ENCODE results near the gene CFAP57. TPM values are rescaled to one million over a fixed set of nuclear protein-coding genes. Genes with fewer than 3 reads are reported as not detected.

Gene CFAP57
- total and polyA plus RNA-seq, 2 of the 4 experiments (the other 2 are of a cell fraction): 0.29 to 0.36 TPM

- no peak overlapping the region for H3K27ac ChIP-seq (ENCODE audit: insufficient read depth, low read length)
- DNase-seq (no peak), ATAC-seq (ENCODE audit: low read depth) (no peak)
- no peak overlapping the region for H2BK120ac ChIP-seq (ENCODE audit: low read depth, low read length)
- H2AK5ac ChIP-seq (ENCODE audit: low read depth, low read length): no peak overlapping the region
- H2AK9ac ChIP-seq (replicated peaks; ENCODE audit: low read depth, low read length, poor library complexity): no peak overlapping the region
- no peak overlapping the region for H2BK20ac ChIP-seq (ENCODE audit: low read depth, low read length)
- in situ Hi-C loops (cut with MboI; ENCODE audit: low sequenced_read_pairs): no loop called here
- no peak overlapping the region for H3K4me2 ChIP-seq (ENCODE audit: low read depth, low read length)
- no TSS peak for BruUV-seq (replicated peaks)
- no peak overlapping the region for H3K14ac ChIP-seq (replicated peaks; ENCODE audit: low read depth, low read length)
- no peak overlapping the region for H3K4me3 ChIP-seq (ENCODE audit: insufficient read depth, low read depth, low read length)
- no peak overlapping the region for H2BK15ac ChIP-seq (ENCODE audit: low read depth, low read length)
- dilution Hi-C loops (cut with HindIII; ENCODE audit: low sequenced_read_pairs, unreplicated experiment): no loop called here
- ChIA-PET POLR2A (ENCODE audit: unreplicated experiment) (no interaction called here), CTCF (no interaction called here)
- no peak overlapping the region for H4K5ac ChIP-seq (ENCODE audit: low read depth, low read length)
- H2AFZ ChIP-seq (replicated peaks; ENCODE audit: low read length, poor library complexity): no peak overlapping the region
- no peaks in the 10 kb centered on the region for H4K20me1 ChIP-seq (ENCODE audit: insufficient read depth, low read length)
- no peak overlapping the region for H2BK5ac ChIP-seq (ENCODE audit: low read depth, low read length, poor library complexity, severe bottlenecking)
- H3K23ac ChIP-seq (ENCODE audit: low read depth, low read length): no peak overlapping the region
- H3K9me3 ChIP-seq (ENCODE audit: control insufficient read depth, insufficient read depth, low read length): no peaks in the 10 kb centered on the region
- H3K18ac ChIP-seq (ENCODE audit: low read depth, low read length): no peak overlapping the region
- no peaks in the 10 kb centered on the region for H3K79me1 ChIP-seq (ENCODE audit: low read depth in 1 of 2, low read length in 2 of 2)
- H3K27me3 ChIP-seq (ENCODE audit: control insufficient read depth, insufficient read depth, low read length): peaks cover 11% of the 10 kb centered on the region
- TF ChIP-seq SMC3 (IDR thresholded peaks at IDR 0.05; ENCODE audit: low read depth, low read length) (no peak), RCOR1 (IDR thresholded peaks at IDR 0.05; ENCODE audit: insufficient replicate concordance, low read length) (no peak)
- no peak overlapping the region for H3K56ac ChIP-seq (ENCODE audit: extremely low read depth, insufficient read depth, low read length)
- H3K36me3 ChIP-seq (ENCODE audit: control insufficient read depth, insufficient read depth, low read length): no peaks in the 10 kb centered on the region
- no peak overlapping the region for H4K91ac ChIP-seq (ENCODE audit: insufficient read depth, low read depth, low read length)
- H3K4ac ChIP-seq (ENCODE audit: low read depth, low read length): no peak overlapping the region
- no peak overlapping the region for H4K8ac ChIP-seq (ENCODE audit: low read depth in 2 of 2, low read length in 2 of 2)
- intact Hi-C loops (cut with micrococcal nuclease): loop anchor here (5.0 kb wide), 1 partner anchor 58 kb away; no protein-coding TSS in a partner anchor
- no peak overlapping the region for H3K9ac ChIP-seq (ENCODE audit: low read depth, low read length)
- no peaks in the 10 kb centered on the region for H3K4me1 ChIP-seq (ENCODE audit: control insufficient read depth, insufficient read depth, low read length)
- no peaks in the 10 kb centered on the region for H3K9me1 ChIP-seq (ENCODE audit: insufficient read depth, low read length)
These were observed 32.1 kb upstream of the CFAP57 start for GRCh38 chr1:43140010-43140409.

Data from IMR-90 (cell line).